ENCODE data around the gene TCF21.

- TF ChIP-seq POLR2AphosphoS5 (IDR thresholded peaks at IDR 0.05; ENCODE audit: borderline replicate concordance, low read depth, low read length) (no peak), EZH2 (IDR thresholded peaks at IDR 0.05) (no peak), FOXP2 (optimal IDR thresholded peaks at IDR 0.05; ENCODE audit: control extremely low read depth, extremely low read length, insufficient read depth) (no peak)
Measured at GRCh38 chr6:133896344-133896721, 7.4 kb downstream of the TCF21 start.

Data from SK-N-MC (cell line).